ENCODE measurements around the gene LAMA5. TPM values are rescaled to one million over a fixed set of nuclear protein-coding genes. Genes with fewer than 3 reads are reported as not detected.

Gene LAMA5
- total RNA-seq, 2 donors from 2014 or later = 170 to 272 TPM

DNA sequence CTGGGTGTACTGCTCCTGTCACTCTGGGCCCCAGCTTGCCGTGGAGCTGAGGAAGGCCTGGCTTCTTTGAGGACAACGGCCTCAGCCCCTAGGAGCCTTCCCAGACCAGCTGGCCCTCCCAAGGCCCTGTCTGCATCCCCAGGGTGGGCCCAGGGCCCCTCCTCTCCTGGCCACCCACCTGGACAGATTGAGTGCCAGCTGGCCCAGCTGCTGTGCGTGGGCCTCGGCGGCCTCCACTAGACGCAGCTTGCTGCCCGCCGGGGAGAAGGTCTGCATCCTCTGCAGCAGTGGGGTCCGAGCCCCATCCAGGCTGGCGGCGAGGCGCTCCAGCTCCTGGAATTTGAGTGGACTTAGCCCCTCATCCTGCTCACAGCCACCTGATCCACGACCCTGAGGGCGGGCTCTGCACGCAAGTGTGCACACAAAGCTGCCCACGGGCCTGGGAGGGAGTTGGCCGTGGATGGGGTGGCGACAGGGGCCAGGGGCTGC, 49.9 kb downstream of the LAMA5 start:
- intact Hi-C loops (cut with DNase I) = no loop called here
- DNase-seq (ENCODE audit: low spot score) = no peak
- WGBS = 48% methylated on average over 12 of the region's 18 CpGs
- no peak for TF ChIP-seq POLR2A (IDR thresholded peaks at IDR 0.05)
- no peak for TF ChIP-seq POLR2AphosphoS5 (IDR thresholded peaks at IDR 0.05)
- TF ChIP-seq, protein P1, sequence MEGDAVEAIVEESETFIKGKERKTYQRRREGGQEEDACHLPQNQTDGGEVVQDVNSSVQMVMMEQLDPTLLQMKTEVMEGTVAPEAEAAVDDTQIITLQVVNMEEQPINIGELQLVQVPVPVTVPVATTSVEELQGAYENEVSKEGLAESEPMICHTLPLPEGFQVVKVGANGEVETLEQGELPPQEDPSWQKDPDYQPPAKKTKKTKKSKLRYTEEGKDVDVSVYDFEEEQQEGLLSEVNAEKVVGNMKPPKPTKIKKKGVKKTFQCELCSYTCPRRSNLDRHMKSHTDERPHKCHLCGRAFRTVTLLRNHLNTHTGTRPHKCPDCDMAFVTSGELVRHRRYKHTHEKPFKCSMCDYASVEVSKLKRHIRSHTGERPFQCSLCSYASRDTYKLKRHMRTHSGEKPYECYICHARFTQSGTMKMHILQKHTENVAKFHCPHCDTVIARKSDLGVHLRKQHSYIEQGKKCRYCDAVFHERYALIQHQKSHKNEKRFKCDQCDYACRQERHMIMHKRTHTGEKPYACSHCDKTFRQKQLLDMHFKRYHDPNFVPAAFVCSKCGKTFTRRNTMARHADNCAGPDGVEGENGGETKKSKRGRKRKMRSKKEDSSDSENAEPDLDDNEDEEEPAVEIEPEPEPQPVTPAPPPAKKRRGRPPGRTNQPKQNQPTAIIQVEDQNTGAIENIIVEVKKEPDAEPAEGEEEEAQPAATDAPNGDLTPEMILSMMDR (IDR thresholded peaks at IDR 0.05) = no peak
- no peaks in the 10 kb centered on the region for H3K9me3 ChIP-seq
- H3K27me3 ChIP-seq (replicated peaks; ENCODE audit: insufficient read depth) = no peaks in the 10 kb centered on the region
- peaks cover 14 to 19% of the 10 kb centered on the region in 2 donors for H3K36me3 ChIP-seq
- peak overlapping the region in 1 of 2 donors; percentile 31 for H3K27ac ChIP-seq
- H3K4me3 ChIP-seq = no peak overlapping the region
- no peaks in the 10 kb centered on the region for H3K4me1 ChIP-seq (replicated peaks)

- Histone ChIP-seq H3K9me3 (no peaks in the 10 kb centered on the region), H3K4me3 (no peak overlapping the region), H3K27me3 (replicated peaks; ENCODE audit: insufficient read depth) (no peaks in the 10 kb centered on the region), H3K27ac (no peak overlapping the region), H3K36me3 (peaks cover 14 to 19% of the 10 kb centered on the region in 2 donors), H3K4me1 (replicated peaks) (no peaks in the 10 kb centered on the region)
- TF ChIP-seq POLR2A (IDR thresholded peaks at IDR 0.05) (no peak), POLR2AphosphoS5 (IDR thresholded peaks at IDR 0.05) (no peak)
- TF ChIP-seq, protein P1 (IDR thresholded peaks at IDR 0.05) = no peak
- peak; percentile 70 for DNase-seq (ENCODE audit: low spot score)
- intact Hi-C loops (cut with DNase I) = no loop called here
- WGBS = 59% methylated on average over 40 of the region's 40 CpGs
These were observed 50.6 kb downstream of the LAMA5 start for GRCh38 chr20:62316331-62317166.

DNA sequence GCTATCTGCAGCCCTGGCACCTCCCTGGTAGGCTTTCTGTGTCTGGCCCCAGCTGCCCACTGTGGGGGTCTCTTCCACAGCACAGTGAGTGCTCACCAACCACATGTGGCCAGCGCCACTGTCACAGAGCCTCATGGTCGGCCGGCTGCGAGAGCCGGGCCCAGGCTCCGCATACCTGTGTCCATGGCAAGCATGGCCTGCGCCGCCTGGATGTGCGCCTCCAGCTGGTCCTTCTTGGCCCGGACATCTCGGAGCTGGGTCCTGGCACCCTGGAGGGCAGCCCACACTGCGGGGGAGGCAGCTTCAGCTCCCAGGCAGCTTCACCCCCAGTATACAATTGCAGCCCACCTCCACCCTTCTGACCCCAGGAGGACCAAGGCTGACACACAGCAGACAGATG, 51.3 kb downstream of the LAMA5 start:
- H3K4me3 ChIP-seq = no peak overlapping the region
- H3K27ac ChIP-seq = no peak overlapping the region
- intact Hi-C loops (cut with DNase I) = no loop called here
- DNase-seq (ENCODE audit: low spot score) = no peak
- 93% methylated on average over 6 of the region's 12 CpGs for WGBS
- H3K9me3 ChIP-seq = no peaks in the 10 kb centered on the region
- TF ChIP-seq, protein P1 (IDR thresholded peaks at IDR 0.05) = no peak
- no peak for TF ChIP-seq POLR2AphosphoS5 (IDR thresholded peaks at IDR 0.05)
- no peak for TF ChIP-seq POLR2A (IDR thresholded peaks at IDR 0.05)
- H3K4me1 ChIP-seq (replicated peaks) = no peaks in the 10 kb centered on the region
- H3K27me3 ChIP-seq (replicated peaks; ENCODE audit: insufficient read depth) = no peaks in the 10 kb centered on the region
- peaks cover 14 to 19% of the 10 kb centered on the region in 2 donors for H3K36me3 ChIP-seq

GRCh38 chr20:62314711-62315302, 52.3 kb downstream of the LAMA5 start:
- DNase-seq (ENCODE audit: low spot score) = no peak
- Histone ChIP-seq H3K4me3 (no peak overlapping the region), H3K27ac (no peak overlapping the region), H3K27me3 (replicated peaks; ENCODE audit: insufficient read depth) (no peaks in the 10 kb centered on the region), H3K36me3 (peaks cover 14 to 19% of the 10 kb centered on the region in 2 donors), H3K4me1 (replicated peaks) (no peaks in the 10 kb centered on the region), H3K9me3 (no peaks in the 10 kb centered on the region)
- TF ChIP-seq, protein P1 (IDR thresholded peaks at IDR 0.05) = no peak
- TF ChIP-seq POLR2A (IDR thresholded peaks at IDR 0.05) = no peak
- no peak for TF ChIP-seq POLR2AphosphoS5 (IDR thresholded peaks at IDR 0.05)
- 94% methylated on average over 25 of the region's 25 CpGs for WGBS
- intact Hi-C loops (cut with DNase I) = no loop called here

All from prostate gland (tissue), 2 donors.